Lower lobe of right lung (tissue), 2 donors: ENCODE data around the gene TAF11L13. TPM values are rescaled to one million over a fixed set of nuclear protein-coding genes. Genes with fewer than 3 reads are reported as not detected.
"Not testable (repeated sequence)": the region's sequence is repeated elsewhere in the genome, so short reads cannot be mapped to it uniquely, and the experiment has no call there.

ENCODE experiments used
- ATAC-seq, 2 donors: fragments of 200-7000 bp; cut with Tn5 transposase; one replicate each; pipeline ENCODE4 v1.9.1; 2020 to 2022; ENCODE audit warnings: mild to moderate bottlenecking in 2 of 2, moderate library complexity in 2 of 2
- DNase-seq: peaks from one replicate; pipeline ENCODE4 v3.0.0-alpha.2; 2020
- H3K27ac ChIP-seq: fragments of 200-600 bp; one replicate; pipeline ENCODE4 v1.8.0; 2022
- H3K27me3 ChIP-seq: fragments of 200-600 bp; one replicate; pipeline ENCODE4 v1.8.0; 2022; ENCODE audit warnings: low read depth
- H3K36me3 ChIP-seq: fragments of 200-600 bp; one replicate; pipeline ENCODE4 v1.8.0; 2022; ENCODE audit warnings: mild to moderate bottlenecking
- H3K4me1 ChIP-seq: fragments of 200-600 bp; one replicate; pipeline ENCODE4 v1.8.0; 2022
- H3K4me3 ChIP-seq: fragments of 200-600 bp; one replicate; pipeline ENCODE4 v1.8.0; 2022; ENCODE audit warnings: mild to moderate bottlenecking
- H3K9me3 ChIP-seq: fragments of 200-600 bp; one replicate; pipeline ENCODE4 v1.8.0; 2022
- CTCF ChIP-seq: fragments of 200-600 bp; IDR thresholded peaks from one replicate; pipeline ENCODE4 v1.8.0; 2022; ENCODE audit warnings: antibody characterized with exemption, mild to moderate bottlenecking
- intact Hi-C: fragments of 100-400 bp; cut with DNase I; formaldehyde crosslinking; loops from one replicate; pipeline ENCODE4 v1.11.0; 2022
- total RNA-seq: library from RNA; stranded (reverse); fragmentation: NEBNext Ultra II Directional; extraction: Animal tissue kit (Norgen Biotek cat#: 25700); gene quantifications from one replicate; pipeline ENCODE4 v1.2.1, GENCODE V29; 2021
- donor health status: DM: no; HTN: yes; CAD: no; lungs with severe emphysema.

The TAF11L13 gene
- total RNA-seq, 1 donor from 2014 or later, result not detected

DNA sequence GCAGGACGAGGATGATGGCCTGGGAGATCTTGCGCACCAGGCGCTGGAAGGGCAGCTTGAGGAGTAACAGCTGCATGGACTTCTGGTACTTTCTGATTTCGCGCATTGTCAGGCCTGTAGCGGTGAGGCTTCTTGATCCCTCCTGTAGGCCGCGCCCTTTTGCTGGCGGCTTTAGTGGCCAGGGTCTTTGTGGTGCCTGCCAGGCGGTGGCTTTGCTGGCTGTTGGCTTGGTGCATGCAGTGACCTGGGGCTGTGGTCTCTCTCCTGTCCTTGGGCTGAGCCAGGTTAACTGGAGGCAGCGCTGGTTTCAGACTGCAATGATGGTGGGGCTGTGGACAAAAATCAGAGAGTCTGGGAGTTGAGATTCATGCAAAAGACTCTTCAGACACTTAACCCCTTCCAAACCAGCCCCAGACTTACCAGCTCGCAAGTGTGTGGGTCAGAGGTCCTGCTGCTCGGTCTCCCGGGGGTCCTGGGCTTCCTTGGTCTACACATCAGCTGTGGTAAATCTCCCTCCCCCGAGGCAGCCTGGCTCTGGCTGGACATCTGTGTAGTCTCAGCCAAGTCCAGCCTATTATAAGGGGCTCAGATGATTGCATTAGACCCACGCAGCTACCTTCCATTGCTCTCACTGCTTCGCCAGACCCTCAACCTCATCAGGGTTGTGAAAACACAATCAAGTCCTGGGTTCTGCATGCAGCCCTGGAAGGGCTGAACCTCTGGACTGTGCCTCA lies 16.8 kb upstream of the TAF11L13 start:
- no peak overlapping the region for H3K27ac ChIP-seq
- H3K9me3 ChIP-seq, result no peaks in the 10 kb centered on the region
- no peaks in the 10 kb centered on the region for H3K4me1 ChIP-seq
- intact Hi-C loops, result no loop called here
- ATAC-seq (peak in 1 of 2 donors; percentile 32), DNase-seq (no peak)
- no peak overlapping the region for H3K4me3 ChIP-seq
- no peaks in the 10 kb centered on the region for H3K36me3 ChIP-seq
- H3K27me3 ChIP-seq, result no peaks in the 10 kb centered on the region
- no peak for TF ChIP-seq CTCF

- intact Hi-C loops, result no loop called here
- no peak for ATAC-seq
Observed at GRCh38 chr5:17619354-17619753, 12.5 kb upstream of the TAF11L13 start.

GRCh38 chr5:17620627-17621026 lies 11.3 kb upstream of the TAF11L13 start:
- ATAC-seq (no peak), DNase-seq (no peak)
- no peaks in the 10 kb centered on the region for H3K4me1 ChIP-seq
- intact Hi-C loops, result no loop called here
- no peak for TF ChIP-seq CTCF
- no peaks in the 10 kb centered on the region for H3K27me3 ChIP-seq
- H3K4me3 ChIP-seq, result no peak overlapping the region
- no peaks in the 10 kb centered on the region for H3K36me3 ChIP-seq
- no peak overlapping the region for H3K27ac ChIP-seq
- H3K9me3 ChIP-seq, result no peaks in the 10 kb centered on the region

More at GRCh38 chr5:17619354-17619753, 12.5 kb upstream of the TAF11L13 start:
- no peaks in the 10 kb centered on the region for H3K36me3 ChIP-seq
- H3K27ac ChIP-seq, result no peak overlapping the region
- H3K9me3 ChIP-seq, result no peaks in the 10 kb centered on the region
- H3K4me3 ChIP-seq, result no peak overlapping the region
- DNase-seq, result no peak
- no peak for TF ChIP-seq CTCF
- no peaks in the 10 kb centered on the region for H3K4me1 ChIP-seq
- H3K27me3 ChIP-seq, result no peaks in the 10 kb centered on the region

- intact Hi-C loops, result no loop called here
- no peak for TF ChIP-seq CTCF
- Histone ChIP-seq H3K4me3 (no peak overlapping the region), H3K27ac (no peak overlapping the region), H3K9me3 (no peaks in the 10 kb centered on the region), H3K4me1 (no peaks in the 10 kb centered on the region), H3K27me3 (no peaks in the 10 kb centered on the region), H3K36me3 (no peaks in the 10 kb centered on the region)
- no peak for DNase-seq
- ATAC-seq, result no peak
Observed at GRCh38 chr5:17625686-17626085, 6.2 kb upstream of the TAF11L13 start.

DNA sequence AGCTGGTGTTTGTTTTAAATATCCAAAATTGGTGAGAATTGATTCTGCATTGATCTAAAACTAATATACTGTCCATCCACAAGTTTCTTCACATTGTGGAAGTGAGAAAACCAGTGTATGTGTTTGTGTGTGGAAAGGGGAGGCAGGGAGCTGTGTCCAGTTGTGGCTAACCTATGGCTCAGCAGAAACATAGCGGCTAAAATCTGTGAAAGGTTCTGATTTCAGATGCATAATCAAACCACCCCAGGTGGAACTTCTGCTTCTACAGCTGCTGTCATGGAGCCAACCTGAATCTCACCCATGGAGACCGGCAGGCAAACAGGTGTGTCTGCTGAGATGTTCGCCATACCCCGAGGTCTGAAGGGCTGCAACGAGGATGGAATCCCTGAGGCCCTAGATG lies 2.3 kb downstream of the TAF11L13 start, which contains the start of gene TAF11L14:
TAF11L14 (plus strand) TSS at position 301 of the 400 bp plus-strand sequence.
- DNase-seq, result no peak
- ATAC-seq, result no peak
- no peaks in the 10 kb centered on the region for H3K9me3 ChIP-seq
- no peaks in the 10 kb centered on the region for H3K4me1 ChIP-seq
- no peak within 1 kb of the TSS for H3K4me3 ChIP-seq
- intact Hi-C loops, result no loop called here
- no peaks in the 10 kb centered on the region for H3K36me3 ChIP-seq
- H3K27ac ChIP-seq, result no peak within 1 kb of the TSS
- TF ChIP-seq CTCF, result no peak
- no peaks in the 10 kb centered on the region for H3K27me3 ChIP-seq

- intact Hi-C loops, H3K36me3 ChIP-seq, DNase-seq, H3K27me3 ChIP-seq, H3K4me3 ChIP-seq, H3K4me1 ChIP-seq, H3K9me3 ChIP-seq, H3K27ac ChIP-seq, ATAC-seq: not testable (repeated sequence)
Observed at GRCh38 chr5:17649232-17649631, 17.3 kb downstream of the TAF11L13 start.

DNA sequence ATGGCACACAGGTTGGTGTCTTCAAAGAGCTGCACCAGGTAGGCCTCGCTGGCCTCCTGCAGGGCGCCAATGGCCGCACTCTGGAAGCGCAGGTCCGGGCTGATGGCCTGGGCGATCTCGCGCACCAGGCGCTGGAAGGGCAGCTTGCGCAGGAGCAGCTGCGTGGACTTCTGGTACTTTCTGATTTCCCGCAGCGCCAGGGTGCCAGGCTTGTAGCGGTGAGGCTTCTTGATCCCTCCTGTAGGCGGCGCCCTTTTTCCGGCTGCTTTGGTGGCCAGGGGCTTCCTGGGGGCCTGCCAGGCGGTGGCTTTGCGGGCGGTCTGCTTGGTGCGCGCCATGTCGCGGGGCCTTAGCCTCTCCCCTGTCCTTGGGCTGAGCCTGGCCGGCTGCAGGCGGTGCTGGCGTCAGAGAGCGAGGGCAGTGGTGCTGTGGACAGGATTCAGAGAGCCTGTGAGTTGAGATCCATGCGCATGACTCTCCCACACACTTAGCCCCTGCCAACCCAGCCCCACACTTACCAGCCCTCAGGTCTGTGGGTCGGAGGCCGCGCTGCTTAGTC lies 23.4 kb downstream of the TAF11L13 start:
- H3K4me3 ChIP-seq, H3K4me1 ChIP-seq, DNase-seq, H3K27ac ChIP-seq, intact Hi-C loops, H3K9me3 ChIP-seq, H3K36me3 ChIP-seq, ATAC-seq, H3K27me3 ChIP-seq: not testable (repeated sequence)
